ENCODE measurements around the gene PKD2. TPM values are rescaled to one million over a fixed set of nuclear protein-coding genes. Genes with fewer than 3 reads are reported as not detected.

The PKD2 gene
- total and polyA plus RNA-seq, 2 donors (not counting 1 experiment from before 2014, with no cell fraction given) = 1.8 to 5.8 TPM

GRCh38 chr4:88009871-88010270, 2.4 kb downstream of the PKD2 start:
- Mint-ChIP-seq H3K27me3 (peaks cover 5% of the 10 kb centered on the region), H3K27ac (no peak overlapping the region), H3K4me3 (no peak overlapping the region), H3K4me1 (peaks cover 35% of the 10 kb centered on the region), H3K9me3 (ENCODE audit: insufficient read depth) (no peaks in the 10 kb centered on the region)
- CTCF ChIA-PET = interaction anchor here (0.6 to 1.2 kb wide), 2 partner anchors 23 to 1046 kb away, joined by 4 to 5 read pairs; no protein-coding TSS in a partner anchor
- Histone ChIP-seq H3K36me3 (replicated peaks in 1 of 2; ENCODE audit: control extremely low read depth in 1 of 2, control insufficient read depth in 1 of 2, extremely low read depth in 1 of 2, insufficient read depth in 2 of 2, low read length in 1 of 2) (no peaks in the 10 kb centered on the region), H3K9ac (ENCODE audit: low read length) (no peak overlapping the region), H3K9me3 (ENCODE audit: control extremely low read depth in 1 of 3, control insufficient read depth in 2 of 3, insufficient read depth in 1 of 3, low read length in 2 of 3) (peaks cover 0 to 3% (median 0%) of the 10 kb centered on the region in 3 donors), H3K4me3 (ENCODE audit: control extremely low read depth in 1 of 5, extremely low read depth in 1 of 5, insufficient read depth in 1 of 5, low read depth in 2 of 5, low read length in 4 of 5) (no peak overlapping the region), H4K20me1 (ENCODE audit: control insufficient read depth, insufficient read depth, low read length, poor library complexity, severe bottlenecking) (no peaks in the 10 kb centered on the region), H3K79me2 (ENCODE audit: control insufficient read depth, insufficient read depth, low read length) (peaks cover 10% of the 10 kb centered on the region), H2AFZ (ENCODE audit: insufficient read depth, low read depth, low read length, poor library complexity, severe bottlenecking) (no peak overlapping the region), H3K4me1 (ENCODE audit: control insufficient read depth in 2 of 2, insufficient read depth in 2 of 2, low read length in 2 of 2) (peaks cover 14 to 15% of the 10 kb centered on the region in 2 donors), H3K4me2 (replicated peaks; ENCODE audit: low read depth, low read length, poor library complexity, severe bottlenecking) (no peak overlapping the region), H3K27me3 (replicated peaks in 1 of 4; ENCODE audit: control extremely low read depth in 1 of 4, control insufficient read depth in 3 of 4, insufficient read depth in 4 of 4, low read length in 3 of 4) (peaks cover 0 to 8% (median 0%) of the 10 kb centered on the region in 4 experiments), H3K27ac (ENCODE audit: low read length in 2 of 2) (no peak overlapping the region)
- POLR2A ChIA-PET = no interaction called here
- no peak for ATAC-seq (ENCODE audit: low read depth)
- no peak for DNase-seq
- WGBS (ENCODE audit: insufficient coverage) = 100% methylated on average over 1 of the region's 5 CpGs
- no peak for TF ChIP-seq EZH2 (IDR thresholded peaks at IDR 0.05; ENCODE audit: borderline replicate concordance, insufficient read depth, low read depth, low read length, poor library complexity, severe bottlenecking)
- TF ChIP-seq CTCF (IDR thresholded peaks at IDR 0.05) = no peak
- intact Hi-C loops (cut with micrococcal nuclease) = no loop called here

DNA sequence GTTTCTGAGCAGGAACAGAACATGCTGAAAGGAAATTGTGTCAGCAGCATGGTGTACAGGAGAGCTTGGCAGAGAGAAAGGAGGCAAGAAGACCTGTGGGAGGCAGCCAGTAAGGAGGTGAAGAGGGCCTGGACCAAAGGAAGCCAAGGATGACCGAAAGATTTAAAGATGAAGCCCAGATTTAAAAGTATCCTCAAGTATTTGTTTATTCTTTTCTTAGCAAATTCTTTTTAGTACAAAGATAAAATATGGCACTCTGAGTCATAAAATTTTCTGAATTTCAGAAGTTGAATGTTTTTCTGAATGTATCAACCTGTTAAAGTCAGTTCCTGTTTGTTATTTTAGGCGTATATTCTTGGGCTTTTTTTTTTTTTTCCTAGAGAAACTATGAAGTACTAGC, 3.5 kb downstream of the PKD2 start:
- DNase-seq = no peak
- no peak overlapping the region for H3K4me3 ChIP-seq (ENCODE audit: control extremely low read depth in 1 of 5, extremely low read depth in 1 of 5, insufficient read depth in 1 of 5, low read depth in 2 of 5, low read length in 4 of 5)
- no peaks in the 10 kb centered on the region for H4K20me1 ChIP-seq (ENCODE audit: control insufficient read depth, insufficient read depth, low read length, poor library complexity, severe bottlenecking)
- Mint-ChIP-seq H3K27ac (no peak overlapping the region), H3K4me3 (no peak overlapping the region), H3K4me1 (peaks cover 35% of the 10 kb centered on the region), H3K27me3 (peaks cover 5% of the 10 kb centered on the region), H3K9me3 (ENCODE audit: insufficient read depth) (no peaks in the 10 kb centered on the region)
- H3K36me3 ChIP-seq (replicated peaks in 1 of 2; ENCODE audit: control extremely low read depth in 1 of 2, control insufficient read depth in 1 of 2, extremely low read depth in 1 of 2, insufficient read depth in 2 of 2, low read length in 1 of 2) = no peaks in the 10 kb centered on the region
- H3K79me2 ChIP-seq (ENCODE audit: control insufficient read depth, insufficient read depth, low read length) = peaks cover 10% of the 10 kb centered on the region
- peaks cover 14 to 15% of the 10 kb centered on the region in 2 donors for H3K4me1 ChIP-seq (ENCODE audit: control insufficient read depth in 2 of 2, insufficient read depth in 2 of 2, low read length in 2 of 2)
- no peak overlapping the region for H3K27ac ChIP-seq (ENCODE audit: low read length in 2 of 2)
- no peak overlapping the region for H3K4me2 ChIP-seq (replicated peaks; ENCODE audit: low read depth, low read length, poor library complexity, severe bottlenecking)
- no peak overlapping the region for H3K9ac ChIP-seq (ENCODE audit: low read length)
- peaks cover 0 to 8% (median 0%) of the 10 kb centered on the region in 4 experiments for H3K27me3 ChIP-seq (replicated peaks in 1 of 4; ENCODE audit: control extremely low read depth in 1 of 4, control insufficient read depth in 3 of 4, insufficient read depth in 4 of 4, low read length in 3 of 4)
- no peak overlapping the region for H2AFZ ChIP-seq (ENCODE audit: insufficient read depth, low read depth, low read length, poor library complexity, severe bottlenecking)
- no peak for ATAC-seq (ENCODE audit: low read depth)
- H3K9me3 ChIP-seq (ENCODE audit: control extremely low read depth in 1 of 3, control insufficient read depth in 2 of 3, insufficient read depth in 1 of 3, low read length in 2 of 3) = peaks cover 0 to 3% (median 0%) of the 10 kb centered on the region in 3 donors
- POLR2A ChIA-PET = no interaction called here
- CTCF ChIA-PET = no interaction called here
- intact Hi-C loops (cut with micrococcal nuclease) = no loop called here
- no CpG with 5 or more reads among the region's 2 CpGs for WGBS (ENCODE audit: insufficient coverage)
- no peak for TF ChIP-seq EZH2 (IDR thresholded peaks at IDR 0.05; ENCODE audit: borderline replicate concordance, insufficient read depth, low read depth, low read length, poor library complexity, severe bottlenecking)
- TF ChIP-seq CTCF (IDR thresholded peaks at IDR 0.05) = no peak
